Keratinocyte (primary cell): ENCODE measurements around the gene RPL18A. TPM values are rescaled to one million over a fixed set of nuclear protein-coding genes. Genes with fewer than 3 reads are reported as not detected.

Experiments used
- DNase-seq: peaks from one replicate; pipeline ENCODE4 v3.0.0-alpha.2; 2011; ENCODE audit warnings: low read depth, missing footprints, low spot score
- FAIRE-seq: peaks from 2 replicates; lab custom pipeline; 2011; peaks lifted over from hg19 to GRCh38; lab: Jason Lieb, UNC
- H2AFZ ChIP-seq: 2 replicates; pipeline ENCODE4 v1.6.0; 2012; ENCODE audit warnings: low read length, control low read depth, inconsistent platforms; ENCODE audit not compliant: control insufficient read depth
- H3K27ac ChIP-seq: 2 replicates; pipeline ENCODE4 v1.5.1; 2011; ENCODE audit warnings: low read length; ENCODE audit not compliant: control insufficient read depth, insufficient read depth
- H3K27me3 ChIP-seq: 3 replicates; pipeline ENCODE4 v1.6.0; 2011; ENCODE audit warnings: low read length; ENCODE audit not compliant: control insufficient read depth, insufficient read depth; ENCODE audit errors: extremely low read depth
- H3K36me3 ChIP-seq, 2 experiments: 2 replicates in 1 of 2; 3 replicates in 1 of 2; pipeline ENCODE4 v1.5.1; 2011; ENCODE audit warnings: low read length in 2 of 2, mild to moderate bottlenecking in 1 of 2; ENCODE audit not compliant: control insufficient read depth in 2 of 2, insufficient read depth in 2 of 2; ENCODE audit errors: extremely low read depth in 1 of 2
- H3K4me1 ChIP-seq: 3 replicates; pipeline ENCODE4 v1.5.1; 2011; ENCODE audit warnings: low read length; ENCODE audit not compliant: control insufficient read depth, insufficient read depth; ENCODE audit errors: extremely low read depth
- H3K4me2 ChIP-seq: 3 replicates; pipeline ENCODE4 v1.6.0; 2011; ENCODE audit warnings: low read depth, low read length; ENCODE audit not compliant: control insufficient read depth, insufficient read depth; ENCODE audit errors: extremely low read depth
- H3K4me3 ChIP-seq, 3 experiments: fragments of 200-600 bp in 1 of 3; sonication (generic) in 1 of 3; 2 replicates in 2 of 3; 3 replicates in 1 of 3; pipeline ENCODE4 v1.5.1; 2011 to 2016; ENCODE audit warnings: low read length in 3 of 3, mild to moderate bottlenecking in 3 of 3, control low read depth in 2 of 3, inconsistent platforms in 1 of 3, low read depth in 1 of 3, mixed read lengths in 1 of 3, mixed run types in 1 of 3, moderate library complexity in 1 of 3; ENCODE audit not compliant: control insufficient read depth in 2 of 3, insufficient read depth in 2 of 3; ENCODE audit errors: extremely low read depth in 1 of 3
- H3K79me2 ChIP-seq: 2 replicates; pipeline ENCODE4 v1.6.0; 2012; ENCODE audit warnings: low read length; ENCODE audit not compliant: control insufficient read depth, insufficient read depth
- H3K9ac ChIP-seq: 3 replicates; pipeline ENCODE4 v1.6.0; 2011; ENCODE audit warnings: low read length; ENCODE audit not compliant: control insufficient read depth, insufficient read depth; ENCODE audit errors: extremely low read depth
- H3K9me1 ChIP-seq: 3 replicates; pipeline ENCODE4 v1.6.0; 2011; ENCODE audit warnings: low read length; ENCODE audit not compliant: control insufficient read depth, insufficient read depth; ENCODE audit errors: extremely low read depth
- H3K9me3 ChIP-seq: 2 replicates; pipeline ENCODE4 v1.5.1; 2012; ENCODE audit warnings: low read depth, low read length; ENCODE audit not compliant: control insufficient read depth
- H4K20me1 ChIP-seq: 3 replicates; pipeline ENCODE4 v1.6.0; 2011; ENCODE audit warnings: low read length; ENCODE audit not compliant: control insufficient read depth, insufficient read depth; ENCODE audit errors: extremely low read depth
- CTCF ChIP-seq, 3 experiments: IDR thresholded peaks in 1 of 3; conservative IDR thresholded peaks in 1 of 3; optimal IDR thresholded peaks in 1 of 3; 2 replicates in 2 of 3; 3 replicates in 1 of 3; pipeline versions ENCODE3 to v1.5.1; 2011; ENCODE audit warnings: low read length in 3 of 3, mild to moderate bottlenecking in 3 of 3, moderate library complexity in 2 of 3, control low read depth in 1 of 3, inconsistent platforms in 1 of 3; ENCODE audit not compliant: insufficient read depth in 2 of 3; ENCODE audit errors: extremely low read depth in 1 of 3
- EZH2 ChIP-seq: IDR thresholded peaks from one replicate; pipeline ENCODE4 v1.6.1; 2012; ENCODE audit warnings: inconsistent platforms, mild to moderate bottlenecking, low read length, moderate library complexity
- dilution Hi-C: fragments of 300-500 bp; cut with MboI; formaldehyde crosslinking; loops from one replicate; pipeline ENCODE4 v1.7.0; 2020; ENCODE audit warnings: low sequenced_read_pairs; ENCODE audit not compliant: extremely low pct_ligation_motif_present
- polyA plus RNA-seq, 5 experiments: library from polyadenylated mRNA; depleted of rRNA in 3 of 5; stranded (reverse) in 3 of 5; stranded (forward) in 1 of 5; unstranded in 1 of 5; fragments of >200 nt; gene quantifications; 1 replicate in 1 of 5; 2 replicates in 3 of 5; 3 replicates in 1 of 5; pipeline versions ENCODE4 v1.2.1 to v1.2.3, GENCODE V29; 2011 to 2012; ENCODE audit warnings: missing spikeins in 2 of 5, low read depth in 1 of 5, low replicate concordance in 1 of 5

RPL18A gene
- polyA plus RNA-seq, 1 donor (not counting 4 experiments of a cell fraction or from before 2014, with no cell fraction given): 1,044 TPM

- FAIRE-seq (no peak), DNase-seq (no peak)
- dilution Hi-C loops: no loop called here
- no peak overlapping the region for H3K27ac ChIP-seq
- no peak overlapping the region for H3K4me3 ChIP-seq
- no peaks in the 10 kb centered on the region for H3K79me2 ChIP-seq
- peaks cover 0 to 3% of the 10 kb centered on the region in 2 experiments for H3K36me3 ChIP-seq
- no peaks in the 10 kb centered on the region for H3K27me3 ChIP-seq
- H3K9me3 ChIP-seq: no peaks in the 10 kb centered on the region
- no peak overlapping the region for H2AFZ ChIP-seq
- H3K4me1 ChIP-seq: no peaks in the 10 kb centered on the region
- no peaks in the 10 kb centered on the region for H4K20me1 ChIP-seq
- no peak overlapping the region for H3K9ac ChIP-seq
- H3K4me2 ChIP-seq: no peak overlapping the region
- no peaks in the 10 kb centered on the region for H3K9me1 ChIP-seq
- no peak for TF ChIP-seq CTCF (optimal IDR thresholded peaks at IDR 0.05 in 1 of 3, IDR thresholded peaks at IDR 0.05 in 1 of 3, conservative IDR thresholded peaks at IDR 0.05 in 1 of 3; ENCODE audit: extremely low read depth in 1 of 3, insufficient read depth in 2 of 3, low read length in 3 of 3)
- TF ChIP-seq EZH2: no peak
Measured at GRCh38 chr19:17811681-17812080, 48.0 kb upstream of the RPL18A start.

GRCh38 chr19:17812099-17812498 is 47.6 kb upstream of the RPL18A start:
- dilution Hi-C loops: no loop called here
- DNase-seq (no peak), FAIRE-seq (no peak)
- Histone ChIP-seq H3K4me3 (no peak overlapping the region), H2AFZ (no peak overlapping the region), H4K20me1 (no peaks in the 10 kb centered on the region), H3K27ac (no peak overlapping the region), H3K9ac (no peak overlapping the region), H3K27me3 (no peaks in the 10 kb centered on the region), H3K9me1 (no peaks in the 10 kb centered on the region), H3K4me1 (no peaks in the 10 kb centered on the region), H3K9me3 (no peaks in the 10 kb centered on the region), H3K4me2 (no peak overlapping the region), H3K79me2 (no peaks in the 10 kb centered on the region), H3K36me3 (peaks cover 0 to 3% of the 10 kb centered on the region in 2 experiments)
- TF ChIP-seq CTCF (optimal IDR thresholded peaks at IDR 0.05 in 1 of 3, IDR thresholded peaks at IDR 0.05 in 1 of 3, conservative IDR thresholded peaks at IDR 0.05 in 1 of 3; ENCODE audit: extremely low read depth in 1 of 3, insufficient read depth in 2 of 3, low read length in 3 of 3) (no peak), EZH2 (no peak)
